ENCODE measurements around the gene MAGI1. TPM values are rescaled to one million over a fixed set of nuclear protein-coding genes. Genes with fewer than 3 reads are reported as not detected.

The MAGI1 gene
- total RNA-seq, 4 donors from 2014 or later, result 17.2 to 40.8 (median 28.1) TPM

- WGBS, 2 donors (ENCODE audit: low coverage in 1 of 2), result 80 to 92% methylated on average over 1 of the region's 1 CpG
- Histone ChIP-seq H3K4me3 (no peak overlapping the region), H3K36me3 (no peaks in the 10 kb centered on the region), H3K4me1 (no peaks in the 10 kb centered on the region), H3K27ac (no peak overlapping the region), H3K9me3 (no peaks in the 10 kb centered on the region), H3K27me3 (no peaks in the 10 kb centered on the region)
- no peak for TF ChIP-seq POLR2A (IDR thresholded peaks at IDR 0.05)
- TF ChIP-seq EP300 (IDR thresholded peaks at IDR 0.05), result no peak
- TF ChIP-seq CTCF (IDR thresholded peaks at IDR 0.05), result no peak
- no peak for TF ChIP-seq POLR2AphosphoS5 (IDR thresholded peaks at IDR 0.05)
- no peak for ATAC-seq
Observed at GRCh38 chr3:65752636-65753035, 286.1 kb downstream of the MAGI1 start.

- Histone ChIP-seq H3K27ac (no peak overlapping the region), H3K9me3 (no peaks in the 10 kb centered on the region), H3K4me3 (no peak overlapping the region), H3K27me3 (no peaks in the 10 kb centered on the region), H3K4me1 (no peaks in the 10 kb centered on the region), H3K36me3 (no peaks in the 10 kb centered on the region)
- no peak for ATAC-seq
- TF ChIP-seq POLR2A (IDR thresholded peaks at IDR 0.05) (no peak), POLR2AphosphoS5 (IDR thresholded peaks at IDR 0.05) (no peak), CTCF (IDR thresholded peaks at IDR 0.05) (peak; percentile 6 to 55 (median 26)), EP300 (IDR thresholded peaks at IDR 0.05) (no peak)
- WGBS, 2 donors (ENCODE audit: low coverage in 1 of 2), result 54 to 58% methylated on average over 2 to 5 of the region's 5 CpGs
Observed at GRCh38 chr3:65751123-65751700, 287.5 kb downstream of the MAGI1 start.

- no peak overlapping the region for H3K27ac ChIP-seq
- H3K4me1 ChIP-seq, result no peaks in the 10 kb centered on the region
- H3K9me3 ChIP-seq, result no peaks in the 10 kb centered on the region
- no peaks in the 10 kb centered on the region for H3K36me3 ChIP-seq
- H3K4me3 ChIP-seq, result no peak overlapping the region
- WGBS, 2 donors (ENCODE audit: low coverage in 1 of 2), result 67 to 88% methylated on average over 1 of the region's 1 CpG
- no peak for TF ChIP-seq EP300 (IDR thresholded peaks at IDR 0.05)
- no peak for TF ChIP-seq CTCF (IDR thresholded peaks at IDR 0.05)
- no peak for TF ChIP-seq POLR2AphosphoS5 (IDR thresholded peaks at IDR 0.05)
- TF ChIP-seq POLR2A (IDR thresholded peaks at IDR 0.05), result no peak
- no peaks in the 10 kb centered on the region for H3K27me3 ChIP-seq
- ATAC-seq, result no peak
Observed at GRCh38 chr3:65749066-65749465, 289.7 kb downstream of the MAGI1 start.

GRCh38 chr3:65748326-65748725 lies 290.4 kb downstream of the MAGI1 start:
- H3K9me3 ChIP-seq, result no peaks in the 10 kb centered on the region
- ATAC-seq, result no peak

More at GRCh38 chr3:65748326-65748725, 290.4 kb downstream of the MAGI1 start:
- Histone ChIP-seq H3K4me3 (no peak overlapping the region), H3K36me3 (no peaks in the 10 kb centered on the region), H3K4me1 (no peaks in the 10 kb centered on the region), H3K27ac (no peak overlapping the region), H3K27me3 (no peaks in the 10 kb centered on the region)
- TF ChIP-seq CTCF (IDR thresholded peaks at IDR 0.05) (no peak), EP300 (IDR thresholded peaks at IDR 0.05) (no peak), POLR2A (IDR thresholded peaks at IDR 0.05) (no peak), POLR2AphosphoS5 (IDR thresholded peaks at IDR 0.05) (no peak)
- WGBS, 2 donors (ENCODE audit: low coverage in 1 of 2), result 83 to 100% methylated on average over 1 of the region's 1 CpG
